HG03060 (cell line): ENCODE measurements around the gene ZNF273.
"Not testable (repeated sequence)": the region's sequence is repeated elsewhere in the genome, so short reads cannot be mapped to it uniquely, and the experiment has no call there.

Experiments
- ATAC-seq: cut with Tn5 transposase; IDR thresholded peaks from one replicate; pipeline ENCODE4 v1.9.1; 2021; ENCODE audit warnings: low read depth, moderate number of reproducible peaks; ENCODE audit not compliant: unreplicated experiment

The ZNF273 gene

DNA sequence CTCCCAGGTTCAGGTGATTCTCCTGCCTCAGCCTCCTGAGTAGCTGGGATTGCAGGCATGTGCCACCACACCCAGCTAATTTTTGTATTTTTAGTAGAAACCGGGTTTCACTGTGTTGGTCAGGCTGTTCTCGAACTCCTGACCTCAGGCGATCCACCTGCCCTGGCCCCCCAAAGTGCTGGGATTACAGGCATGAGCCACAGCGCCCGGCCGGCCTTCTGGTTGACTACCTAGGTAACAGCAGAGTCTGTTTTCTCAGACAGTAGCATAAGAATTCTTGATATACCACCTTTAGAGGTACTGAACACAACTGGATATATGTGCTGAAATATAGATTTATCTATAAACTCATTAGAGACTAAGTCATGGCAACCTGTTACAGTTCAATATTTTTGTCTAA, 36.9 kb downstream of the ZNF273 start:
- ATAC-seq, result not testable (repeated sequence)

DNA sequence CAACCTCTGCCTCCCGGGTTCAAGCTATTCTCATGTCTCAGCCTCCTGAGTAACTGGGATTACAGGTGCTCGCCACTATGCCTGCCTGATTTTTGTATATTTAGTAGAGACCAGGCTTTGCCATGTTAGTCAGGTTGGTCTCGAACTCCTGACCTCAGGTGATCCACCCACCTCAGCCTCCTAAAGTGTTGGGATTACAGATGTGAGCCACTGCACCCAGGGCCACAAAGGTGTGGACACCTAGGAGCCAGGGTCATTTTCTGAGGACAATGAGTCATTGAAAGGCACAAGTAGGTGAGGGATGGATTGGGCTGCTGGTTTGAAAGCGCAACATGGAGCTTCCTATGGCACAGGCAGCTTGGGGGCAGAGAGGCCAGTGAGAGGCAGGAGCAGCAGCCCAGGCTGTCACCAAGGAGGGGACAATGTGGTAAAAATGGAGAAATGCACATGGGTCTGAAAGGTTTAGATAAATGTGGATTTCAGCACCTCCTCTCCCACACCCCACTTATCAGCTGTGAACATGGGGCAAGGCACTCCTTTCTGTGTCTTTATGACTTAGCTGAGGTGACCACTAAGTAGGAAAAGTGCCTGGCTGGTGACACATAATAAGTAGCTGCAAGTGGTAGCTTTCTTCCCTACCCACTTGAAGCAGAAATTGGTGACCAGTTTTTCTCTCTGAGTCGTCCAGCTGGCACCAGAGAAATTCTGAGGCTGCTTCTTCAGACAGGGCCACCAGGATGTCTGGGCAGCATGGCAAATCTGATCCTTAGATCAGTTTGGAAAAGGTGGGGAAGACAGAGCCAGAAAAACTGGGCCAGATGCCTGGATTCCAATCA, 41.8 kb downstream of the ZNF273 start:
- not testable (repeated sequence) for ATAC-seq

DNA sequence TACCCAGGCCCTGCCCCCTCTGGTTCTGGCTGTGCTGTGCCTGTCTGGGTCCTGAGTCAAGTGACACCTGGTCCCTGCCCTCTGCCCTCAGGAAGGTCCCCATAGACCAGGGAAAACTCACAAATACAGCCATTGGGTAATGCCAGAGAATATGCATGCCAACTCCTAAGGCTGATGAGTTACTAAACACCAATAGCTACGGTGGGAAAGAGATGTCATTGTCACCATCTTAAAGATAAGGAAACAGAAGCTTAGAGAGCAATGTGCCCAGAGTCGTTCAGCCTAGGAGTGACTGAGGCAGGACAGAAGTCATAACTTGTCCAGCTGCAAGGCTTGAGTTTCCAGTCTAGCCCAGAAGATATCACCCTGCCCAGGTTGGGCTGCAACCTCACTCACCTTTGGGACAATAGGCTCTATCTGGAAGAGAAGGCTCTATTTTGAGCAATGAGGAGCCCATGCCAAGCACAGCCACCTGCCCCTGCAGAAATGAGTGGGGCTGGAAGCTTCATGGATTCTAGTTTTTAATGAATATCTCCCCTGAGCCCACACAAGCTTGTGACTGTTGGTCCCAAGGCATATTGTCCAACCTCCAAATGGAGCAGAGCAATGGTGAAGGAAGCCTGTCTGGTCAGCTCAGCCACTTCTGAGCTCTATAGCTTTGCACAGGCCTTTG, 42.6 kb downstream of the ZNF273 start:
- ATAC-seq, result no peak

DNA sequence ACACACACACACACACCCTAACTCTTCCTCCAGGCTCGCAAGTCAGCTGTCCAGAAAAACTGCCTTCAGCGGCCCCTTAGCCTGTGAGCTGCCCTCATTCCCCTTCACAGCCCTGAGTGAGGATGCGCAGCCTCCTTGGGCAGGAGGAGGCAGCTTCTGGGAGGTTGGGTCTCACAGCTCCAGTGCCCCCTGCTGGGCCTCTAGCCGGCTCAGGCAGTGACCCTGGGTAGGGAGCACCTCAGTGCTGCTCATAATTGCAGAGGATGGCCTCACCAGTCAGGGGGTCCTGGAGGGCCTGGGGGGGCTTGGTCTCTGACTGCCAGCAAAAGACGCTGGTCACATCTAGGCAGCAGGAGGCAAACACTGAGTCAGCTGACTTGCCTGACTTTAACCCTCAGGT, 43.7 kb downstream of the ZNF273 start:
- no peak for ATAC-seq

DNA sequence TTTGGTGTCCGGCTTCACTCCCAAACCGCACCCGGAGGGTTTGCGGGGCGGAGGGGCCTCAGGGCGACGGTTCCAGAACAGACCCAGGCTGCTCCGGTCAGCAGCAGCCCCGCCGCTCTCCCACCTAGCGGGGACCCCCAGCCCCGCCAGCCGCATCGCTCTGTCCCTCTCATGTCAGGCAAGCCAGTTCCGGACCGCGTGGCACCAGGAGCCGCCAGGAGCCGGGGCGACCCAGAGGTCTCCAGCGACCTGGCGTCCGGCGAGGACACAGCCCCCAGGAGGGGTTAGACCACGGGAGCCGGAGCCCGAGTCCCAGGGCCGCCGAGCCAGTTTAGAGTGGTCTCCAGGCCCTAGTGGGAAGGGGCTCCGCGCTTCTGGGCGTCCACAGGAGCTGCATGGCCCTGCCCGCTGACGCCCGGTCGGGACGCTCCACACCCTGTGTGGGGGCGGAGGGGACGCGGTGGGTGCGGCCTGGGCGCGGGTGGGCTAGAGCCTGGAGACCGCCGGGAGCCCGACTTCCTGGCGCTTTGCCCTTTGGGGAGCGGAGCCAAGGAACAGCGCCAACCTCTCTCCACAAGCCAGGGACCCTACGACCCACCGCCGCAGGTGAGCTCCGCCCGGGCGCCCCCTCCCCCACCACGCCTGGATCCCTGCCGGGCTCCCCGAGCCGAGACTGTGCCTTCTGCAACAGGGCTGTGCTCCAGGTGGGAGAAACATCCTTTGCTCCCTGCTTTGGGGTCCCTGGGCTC, 44.4 kb downstream of the ZNF273 start:
- ATAC-seq, result no peak

DNA sequence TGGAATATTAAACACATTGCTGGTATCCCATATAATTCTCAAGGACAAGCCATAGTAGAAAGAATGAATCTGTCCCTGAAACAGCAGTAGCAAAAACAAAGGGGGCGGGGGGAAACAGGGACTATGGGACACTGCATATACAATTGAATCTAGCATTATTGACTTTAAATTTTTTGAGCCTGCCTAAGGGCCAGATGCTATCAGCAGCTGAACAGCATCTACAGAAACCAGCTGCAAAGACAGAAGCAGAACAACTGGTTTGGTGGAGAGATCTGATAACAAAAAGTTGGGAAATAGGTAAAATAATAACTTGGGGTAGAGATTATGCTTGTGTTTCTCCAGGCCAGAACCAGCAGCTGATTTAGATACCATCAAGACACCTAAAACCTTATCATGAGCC, 45.7 kb downstream of the ZNF273 start:
- not testable (repeated sequence) for ATAC-seq

DNA sequence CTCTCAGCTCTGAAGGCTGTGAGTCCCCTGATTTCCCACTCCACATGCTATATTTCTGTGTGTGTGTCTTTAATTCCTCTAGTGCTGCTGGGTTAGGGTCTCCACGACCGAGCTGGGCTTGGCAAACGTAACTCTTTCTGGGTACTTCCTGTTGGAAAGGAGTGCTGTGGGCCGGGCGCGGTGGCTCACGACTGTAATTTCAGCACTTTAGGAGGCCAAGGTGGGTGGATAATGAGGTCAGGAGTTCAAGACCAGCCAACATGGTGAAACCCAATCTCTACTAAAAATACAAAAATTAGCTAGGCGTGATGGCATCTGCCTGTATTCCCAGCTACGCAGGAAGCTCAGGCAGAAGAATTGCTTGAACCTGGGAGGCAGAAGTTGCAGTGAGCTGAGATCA, 47.6 kb downstream of the ZNF273 start:
- ATAC-seq, result not testable (repeated sequence)

DNA sequence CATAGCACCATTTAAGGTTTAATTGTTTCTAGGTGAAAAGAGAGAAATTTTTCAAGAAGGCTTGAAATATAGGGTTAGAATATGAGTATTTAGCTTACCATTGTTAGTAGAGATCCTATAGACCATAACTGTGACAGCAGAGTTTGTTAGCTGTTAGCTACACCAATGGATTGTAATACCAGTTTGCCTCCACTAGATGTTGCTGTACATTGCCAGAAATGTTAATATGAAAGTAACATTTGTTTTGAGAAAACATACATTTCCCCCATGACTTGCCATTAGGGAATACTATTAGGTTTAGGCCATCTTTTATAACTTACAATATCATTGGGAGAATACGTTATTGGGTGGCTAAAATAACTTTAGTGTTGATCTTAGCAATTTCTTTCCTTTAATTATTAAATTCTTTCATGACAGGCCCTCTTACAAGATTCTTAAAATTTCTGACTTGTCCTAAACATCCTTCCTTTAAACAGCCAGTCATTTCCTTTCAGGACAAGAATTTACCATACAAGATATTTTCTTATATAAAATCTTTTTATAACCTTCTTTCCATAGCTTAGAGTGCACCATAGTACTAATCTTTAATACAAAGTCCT, 48.3 kb downstream of the ZNF273 start:
- ATAC-seq, result no peak

DNA sequence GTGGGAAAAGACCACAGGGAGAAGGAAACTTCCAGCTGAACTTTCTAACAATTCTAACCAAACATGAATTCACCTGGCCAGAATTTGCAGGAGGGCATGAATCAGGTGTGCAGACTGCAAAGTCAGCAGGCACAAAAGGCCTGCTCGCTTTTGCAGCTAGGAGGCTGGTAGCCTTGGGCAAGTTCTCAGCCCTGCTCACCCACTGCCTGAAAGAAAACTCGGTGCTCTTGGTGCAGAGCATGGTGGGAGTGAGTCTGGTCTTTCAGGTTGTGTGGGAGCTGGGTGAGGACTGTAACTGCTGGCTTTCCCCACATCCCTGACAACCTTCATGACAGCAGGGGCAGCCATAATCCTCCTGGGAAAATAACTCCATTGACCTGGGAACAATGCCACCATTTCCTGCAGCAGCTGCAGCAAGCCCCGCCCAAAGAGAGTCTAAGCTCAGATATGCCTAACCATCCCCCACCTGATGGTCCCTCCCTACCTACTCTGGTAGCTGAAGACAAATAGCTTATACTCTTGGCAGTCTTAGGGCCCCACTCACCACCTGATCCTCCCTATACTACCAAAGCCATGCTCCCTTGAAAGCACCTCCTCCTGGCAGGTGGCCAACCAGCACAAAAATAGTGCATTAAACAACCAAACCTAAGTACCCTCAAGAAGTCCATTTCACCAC, 56.1 kb downstream of the ZNF273 start:
- ATAC-seq, result no peak

DNA sequence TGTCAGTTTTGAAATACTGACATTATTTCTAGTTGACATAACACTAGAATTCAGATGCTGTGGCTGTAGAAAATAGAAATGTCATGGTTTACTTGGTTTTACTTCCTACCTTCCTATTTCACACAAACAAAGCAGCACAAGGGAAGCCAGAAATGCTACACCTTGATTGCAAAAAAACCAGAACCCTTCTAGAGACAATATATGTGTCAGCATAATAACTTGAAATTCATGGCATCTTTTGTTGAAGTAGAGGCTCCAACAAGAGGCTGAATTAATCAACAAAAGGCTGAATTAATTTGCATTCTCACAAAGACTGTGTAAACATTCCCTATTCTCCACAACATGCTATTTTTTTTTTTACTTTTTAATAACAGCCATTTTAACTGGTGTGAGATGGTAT, 62.5 kb downstream of the ZNF273 start:
- ATAC-seq, result no peak

DNA sequence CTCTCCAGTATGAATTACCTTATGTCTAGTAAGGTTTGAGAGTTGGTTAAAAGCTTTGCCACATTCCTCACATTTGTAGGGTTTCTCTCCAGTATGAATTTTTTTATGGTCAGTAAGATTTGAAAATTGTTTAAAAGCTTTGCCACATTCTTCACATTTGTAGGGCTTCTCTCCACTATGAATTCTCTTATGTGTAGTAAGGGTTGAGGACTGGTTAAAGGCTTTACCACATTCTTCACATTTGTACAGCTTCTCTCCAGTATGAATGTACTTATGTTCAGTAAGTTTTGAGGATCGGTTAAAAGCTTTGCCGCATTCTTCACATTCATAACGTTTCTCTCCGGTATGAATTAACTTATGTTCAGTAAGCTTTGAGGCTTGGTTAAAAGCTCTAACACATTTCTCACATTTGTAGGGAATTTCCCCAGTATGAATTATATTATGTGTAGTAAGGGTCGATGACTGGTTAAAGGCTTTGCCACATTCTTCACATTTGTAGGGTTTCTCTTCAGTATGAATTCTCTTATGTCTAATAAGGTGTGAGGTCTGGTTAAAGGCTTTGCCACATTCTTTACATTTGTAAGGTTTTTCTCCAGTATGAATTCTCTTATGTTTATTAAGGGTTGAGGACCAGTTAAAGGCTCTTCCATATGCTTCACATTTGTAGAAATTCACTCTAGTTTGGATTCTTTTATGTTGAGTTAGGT, 75.6 kb downstream of the ZNF273 start:
- no peak for ATAC-seq
